GM18870 (cell line): Measurements from ENCODE around the gene ZNF175.

Source experiments
- ATAC-seq: cut with Tn5 transposase; IDR thresholded peaks from one replicate; pipeline ENCODE4 v1.9.1; 2021; ENCODE audit warnings: moderate library complexity; ENCODE audit not compliant: unreplicated experiment

Gene ZNF175

DNA sequence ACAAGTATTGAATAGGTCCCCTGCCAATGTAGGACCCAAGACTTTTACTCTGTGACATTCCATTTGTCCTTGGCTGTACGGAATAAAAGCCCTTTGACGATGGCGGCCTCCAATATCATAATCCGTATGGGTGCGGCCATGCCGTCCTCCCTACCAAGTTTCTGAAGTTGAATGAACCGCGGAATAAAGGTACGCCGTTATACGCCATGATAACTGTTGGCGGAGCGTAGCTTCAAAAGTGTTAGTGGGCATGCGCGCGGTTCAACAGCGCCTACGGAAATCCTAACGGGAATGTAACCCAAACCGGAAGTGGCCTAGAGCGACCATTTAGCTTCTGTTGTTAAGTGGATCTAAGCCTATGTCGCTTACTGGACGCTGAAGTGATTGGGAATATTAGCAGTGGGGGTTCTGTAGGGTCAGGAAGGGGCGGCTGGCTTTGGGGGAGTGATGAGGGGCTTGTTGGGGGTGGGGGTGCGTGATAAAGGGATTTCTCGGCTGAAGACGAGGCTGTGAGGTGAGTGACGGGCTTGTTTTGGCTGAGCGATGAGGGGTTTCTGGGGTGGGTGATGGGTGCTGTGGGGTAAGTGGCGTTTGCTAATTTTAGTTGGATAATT is at the start of gene ZNF175:
Gene ZNF175, plus strand, starts transcription at position 322 of the 614 bp plus-strand sequence. CDS start 2,047 bp downstream, outside the sequence.
- ATAC-seq = peak; percentile 88

DNA sequence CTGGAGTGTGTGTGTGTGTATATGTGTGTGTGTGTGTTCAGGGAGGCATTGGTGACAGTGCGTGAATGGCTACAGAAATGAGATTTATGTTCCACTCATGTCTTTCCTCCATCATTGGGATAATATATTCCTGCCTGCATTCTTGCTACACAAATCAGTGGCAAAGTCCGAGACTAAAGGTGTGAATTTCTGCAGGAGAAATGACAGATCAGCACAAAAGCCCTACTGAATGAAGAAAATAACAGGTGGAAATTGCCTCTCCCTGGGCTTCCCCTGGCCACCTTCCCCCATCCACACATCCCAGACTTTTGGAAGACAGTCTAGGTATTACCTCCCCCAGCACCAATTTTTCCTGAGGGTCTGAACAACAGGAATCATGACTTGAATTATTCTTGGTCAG is 49.7 kb upstream of the ZNF175 start:
- ATAC-seq = no peak

DNA sequence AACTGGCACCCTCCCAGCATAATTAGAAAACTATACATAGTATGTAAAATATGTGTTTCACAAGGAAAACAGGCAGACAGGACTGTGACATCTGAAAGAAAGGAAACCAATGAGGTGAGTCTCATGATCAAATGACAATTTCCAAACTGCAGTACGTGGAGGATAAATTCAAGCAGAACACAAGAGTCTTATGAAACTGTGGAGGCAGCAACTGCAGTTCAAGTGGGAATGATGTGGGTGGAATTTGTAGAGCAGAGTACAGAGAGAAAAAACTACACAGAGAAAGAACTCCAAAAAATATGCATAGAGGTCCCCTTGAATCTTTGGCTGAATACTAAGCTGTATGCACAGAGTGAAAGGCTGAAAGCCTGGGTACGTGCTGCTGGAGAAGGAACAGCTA is 49.3 kb upstream of the ZNF175 start:
- ATAC-seq = no peak

DNA sequence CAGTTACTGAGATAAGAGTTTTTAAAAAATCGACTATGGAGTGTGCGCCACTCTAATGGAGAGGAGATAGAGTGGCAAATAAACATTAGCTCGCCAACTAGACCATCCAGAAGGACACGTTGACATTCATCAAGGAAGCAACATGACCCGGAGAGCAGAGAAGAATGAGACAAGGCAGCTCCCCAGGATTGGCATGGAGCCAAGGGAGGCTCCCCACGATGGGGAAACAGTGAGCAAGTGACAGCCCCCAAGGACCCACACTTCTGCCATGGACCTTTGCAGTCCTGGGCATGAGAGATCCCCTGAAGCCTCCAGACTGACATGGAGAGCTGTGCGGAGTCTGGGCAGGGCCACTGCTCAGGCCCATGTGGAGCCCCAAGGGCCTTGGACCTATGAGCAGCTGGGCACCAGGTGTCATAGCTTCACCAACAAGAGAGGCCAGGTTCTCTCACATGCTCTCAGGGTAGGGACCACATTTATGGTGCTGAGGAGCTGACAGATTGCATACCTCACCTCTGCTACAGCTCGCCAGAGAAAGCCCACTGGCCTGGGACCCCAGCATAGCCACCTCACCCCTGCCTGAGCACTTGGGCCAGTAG is 46.3 kb upstream of the ZNF175 start:
- ATAC-seq = no peak

DNA sequence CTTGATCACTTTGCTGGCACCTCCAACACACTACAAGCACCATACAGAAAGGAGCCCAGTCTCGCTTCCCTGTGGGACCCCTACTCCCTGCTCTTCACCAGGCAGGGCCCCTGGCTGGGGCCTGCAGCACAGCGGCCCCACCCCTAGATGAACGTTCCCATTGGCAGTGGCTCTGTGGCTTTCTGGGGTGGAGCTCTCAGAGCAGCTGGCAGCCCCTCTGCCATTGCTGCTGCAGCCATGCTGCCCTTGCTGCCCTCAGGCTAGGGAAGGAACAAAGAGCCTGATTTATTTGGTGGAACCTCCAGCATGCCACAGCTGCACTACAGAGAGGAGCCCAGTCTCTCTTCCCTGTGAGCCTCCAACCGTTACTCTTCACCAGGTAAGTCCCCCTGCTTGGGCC is 45.4 kb upstream of the ZNF175 start:
- no peak for ATAC-seq

DNA sequence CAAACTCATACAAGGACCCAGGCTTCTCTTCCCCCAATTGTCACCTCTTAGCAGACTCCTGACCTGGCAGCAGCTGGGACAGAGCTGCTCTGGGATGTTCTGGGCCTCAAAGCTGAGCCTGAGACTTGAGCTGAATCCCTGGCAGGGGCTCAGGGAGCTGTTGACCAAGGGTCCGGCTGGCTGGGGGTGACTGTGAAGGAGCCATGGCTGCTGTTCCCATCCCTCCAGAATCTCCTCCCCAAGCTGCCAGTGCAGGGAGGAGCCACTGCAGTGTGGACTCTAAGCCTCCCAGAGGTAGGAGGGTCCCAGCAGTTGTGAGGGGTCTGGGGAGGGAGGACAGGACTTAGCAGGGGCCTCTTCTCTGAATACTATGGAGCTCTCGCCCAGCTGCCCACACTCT is 41.8 kb upstream of the ZNF175 start:
- no peak for ATAC-seq

DNA sequence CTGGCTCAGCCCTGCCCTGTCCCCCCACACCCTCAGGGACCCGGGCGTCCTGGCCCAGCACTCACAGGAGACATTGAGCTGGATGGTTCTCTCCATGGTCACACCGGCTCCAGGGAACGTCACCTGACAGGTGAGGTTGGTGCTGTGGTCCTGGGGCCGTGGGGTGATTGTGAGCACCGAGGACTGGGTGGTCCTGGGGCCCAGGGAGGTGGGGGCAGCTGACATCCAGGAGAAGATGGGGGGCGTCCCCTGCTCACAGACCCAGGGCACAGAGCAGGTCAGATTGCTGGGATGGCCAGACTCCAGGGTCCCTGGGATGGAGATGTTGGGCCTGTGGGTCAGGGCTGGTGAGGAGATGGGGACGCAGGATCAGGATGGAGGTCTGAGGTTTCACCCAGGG is 40.5 kb upstream of the ZNF175 start:
- no peak for ATAC-seq

DNA sequence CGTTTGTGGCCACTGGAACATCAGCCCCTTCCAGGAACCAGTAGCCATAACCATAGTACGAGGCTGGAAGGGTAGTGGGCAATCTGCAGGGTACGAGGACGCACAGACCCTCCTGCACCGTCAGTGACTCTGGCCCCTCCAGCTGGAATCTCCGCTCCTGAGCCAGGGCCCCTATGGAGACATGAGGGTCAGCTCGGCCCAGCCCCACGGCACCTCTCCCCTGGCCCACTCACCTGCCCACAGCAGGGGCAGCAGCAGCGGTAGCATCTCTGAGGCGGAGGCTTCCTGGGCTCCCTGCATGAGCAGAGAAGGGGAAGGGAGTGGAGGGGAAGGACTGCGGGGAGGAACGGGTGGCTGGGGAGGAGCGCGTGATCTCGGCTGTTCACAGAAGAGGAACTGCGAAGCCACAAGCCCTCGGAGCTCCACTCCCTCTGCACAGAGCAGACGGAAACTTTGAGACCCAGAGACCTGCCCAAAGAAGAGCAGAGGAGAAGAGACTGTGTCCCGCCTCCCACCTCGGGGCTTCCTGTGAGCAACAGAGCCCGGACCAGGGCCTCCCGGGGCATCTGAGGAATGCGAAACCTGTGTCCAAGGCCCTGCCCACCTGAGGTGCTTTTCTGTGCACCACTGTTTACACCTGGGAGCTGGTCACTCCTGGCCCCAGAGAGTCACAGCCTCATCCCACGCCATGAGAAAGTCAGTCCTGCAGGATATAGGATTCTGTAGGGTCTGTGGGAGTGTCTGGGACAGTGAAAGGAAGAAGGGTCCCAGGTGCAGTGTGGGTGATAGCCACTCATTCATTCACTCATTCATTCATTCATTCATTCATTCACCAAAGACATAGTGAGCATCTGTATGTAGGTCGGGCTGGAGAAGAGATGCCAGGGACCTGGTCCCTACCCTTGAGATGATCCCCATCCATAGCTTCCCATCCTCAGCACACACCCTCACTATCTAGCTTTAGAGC is 39.5 kb upstream of the ZNF175 start, which contains the start of gene SIGLEC6:
Gene SIGLEC6, minus strand, starts transcription at position 322 of the 967 bp plus-strand sequence. Its CDS starts 22 bp downstream, at position 300.
- ATAC-seq = no peak

DNA sequence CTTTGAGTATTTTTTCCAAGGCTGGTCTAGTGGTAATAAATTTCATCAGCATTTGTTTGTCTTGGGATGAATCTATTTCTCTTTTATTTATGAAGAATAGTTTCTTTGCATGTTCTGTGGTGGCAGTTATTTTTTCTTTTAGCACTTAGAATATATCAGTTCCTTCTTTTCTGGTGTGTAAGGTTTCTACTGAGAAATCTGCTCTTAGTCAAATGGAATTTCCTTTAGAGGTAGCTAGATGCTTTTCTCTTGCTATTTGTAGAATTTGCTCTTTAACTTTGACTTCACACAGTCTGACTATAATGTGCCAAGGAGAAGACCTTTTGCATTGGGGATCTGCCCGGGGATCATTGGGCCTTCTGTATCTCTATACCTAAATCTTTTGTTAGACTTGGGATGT is 35.5 kb upstream of the ZNF175 start:
- no peak for ATAC-seq

DNA sequence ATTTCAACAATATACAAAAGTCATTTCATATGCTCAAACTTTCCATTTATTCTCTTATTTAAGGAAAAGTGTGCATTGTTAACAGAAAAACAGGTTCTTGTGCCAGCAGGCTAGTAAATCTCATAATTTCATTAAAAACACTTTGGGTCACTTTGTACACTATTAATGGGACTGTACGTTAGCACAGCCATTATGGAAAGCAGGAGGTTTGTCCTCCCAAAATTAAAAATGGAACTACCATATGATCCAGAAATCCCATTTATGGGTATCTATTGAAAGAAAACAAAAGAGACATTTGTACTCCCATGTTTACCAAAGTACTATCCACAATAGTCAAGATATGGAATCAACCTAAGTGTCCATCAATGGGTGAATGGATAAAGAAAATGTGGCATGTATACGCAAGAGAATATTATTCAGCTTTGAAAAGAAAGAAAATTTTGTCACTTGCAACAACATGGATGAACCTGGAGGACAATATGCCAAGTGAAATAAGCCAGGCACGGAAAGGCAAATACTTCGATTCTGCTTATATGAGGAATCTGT is 31.2 kb upstream of the ZNF175 start:
- no peak for ATAC-seq

DNA sequence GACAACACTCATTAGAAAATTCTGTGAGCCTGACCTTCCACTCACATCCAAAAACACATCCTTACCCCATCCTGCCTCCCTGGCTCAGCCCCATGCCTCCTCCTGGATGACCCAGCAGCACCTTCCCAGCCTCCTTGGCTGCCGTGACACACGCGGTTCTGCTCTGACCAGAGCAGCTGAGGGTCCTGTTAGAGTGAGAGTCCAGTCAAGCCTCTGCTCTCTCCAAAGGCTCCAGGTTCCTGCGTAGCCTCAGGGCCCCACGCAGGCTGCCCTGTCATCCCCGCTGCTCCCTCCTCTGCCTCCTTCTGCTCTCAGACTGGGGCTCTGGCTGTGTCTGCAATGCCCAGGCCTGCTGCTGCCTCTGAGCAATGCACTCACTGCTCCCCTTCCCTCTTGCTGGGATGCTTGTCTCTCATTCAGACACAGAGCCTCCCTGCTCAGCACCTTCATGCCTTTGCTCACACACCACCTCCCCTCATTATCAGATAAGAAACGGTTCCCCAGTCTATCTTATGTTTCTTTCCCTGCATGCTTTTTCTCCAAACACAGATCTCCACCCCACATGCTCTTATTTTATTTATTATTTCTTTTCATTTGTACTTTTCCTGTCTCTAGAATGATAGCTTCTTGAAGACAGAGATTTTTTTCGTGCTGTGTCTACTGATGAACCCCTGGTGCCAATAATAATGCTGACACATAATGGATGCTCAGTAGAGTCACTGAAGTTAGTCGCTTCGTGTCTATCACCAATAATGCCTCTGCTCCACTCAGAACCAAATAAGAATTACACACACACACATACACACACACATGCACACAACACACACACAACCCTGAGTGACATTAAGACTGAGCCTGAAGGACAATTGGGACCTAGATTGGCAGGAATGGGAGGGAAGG is 29.4 kb upstream of the ZNF175 start:
- no peak for ATAC-seq

DNA sequence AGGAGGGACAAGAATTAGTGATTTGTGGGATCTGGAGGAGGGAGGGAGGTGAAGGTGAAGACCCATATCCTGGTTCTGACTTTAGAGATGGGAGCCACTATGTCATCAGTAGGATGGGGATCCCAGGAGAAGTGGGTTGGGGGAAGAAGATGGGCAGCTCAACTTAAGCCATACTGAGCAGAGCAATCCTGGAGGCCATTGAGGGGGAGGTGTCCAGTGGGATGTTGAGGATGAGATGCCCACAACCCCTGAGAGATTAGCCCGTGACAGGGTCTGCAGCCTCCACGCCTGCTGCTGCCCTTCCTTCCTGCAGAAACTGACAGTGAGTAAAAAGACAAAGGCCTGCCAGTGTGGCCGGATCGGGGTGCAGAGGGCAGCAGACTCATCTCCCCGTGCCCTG is 28.4 kb upstream of the ZNF175 start:
- ATAC-seq = no peak

DNA sequence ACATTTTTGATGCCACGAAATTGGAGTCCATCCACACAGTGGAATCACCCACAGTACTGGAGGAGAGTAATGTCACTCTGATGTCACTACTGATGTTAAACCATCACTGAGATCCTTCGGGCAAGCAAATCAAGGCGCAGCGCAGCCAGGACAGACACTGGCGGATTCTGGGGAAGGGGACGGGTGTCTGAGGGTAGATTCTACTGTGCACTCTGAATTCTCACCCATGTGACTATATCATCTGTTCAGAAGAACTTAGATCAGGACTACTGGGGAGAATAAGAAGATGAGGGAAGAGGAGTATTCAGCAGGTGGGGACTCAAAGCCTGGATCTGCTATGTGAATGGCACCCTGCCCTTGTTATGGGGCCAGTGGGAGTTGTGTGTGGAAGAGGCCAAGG is 27.0 kb upstream of the ZNF175 start:
- no peak for ATAC-seq

DNA sequence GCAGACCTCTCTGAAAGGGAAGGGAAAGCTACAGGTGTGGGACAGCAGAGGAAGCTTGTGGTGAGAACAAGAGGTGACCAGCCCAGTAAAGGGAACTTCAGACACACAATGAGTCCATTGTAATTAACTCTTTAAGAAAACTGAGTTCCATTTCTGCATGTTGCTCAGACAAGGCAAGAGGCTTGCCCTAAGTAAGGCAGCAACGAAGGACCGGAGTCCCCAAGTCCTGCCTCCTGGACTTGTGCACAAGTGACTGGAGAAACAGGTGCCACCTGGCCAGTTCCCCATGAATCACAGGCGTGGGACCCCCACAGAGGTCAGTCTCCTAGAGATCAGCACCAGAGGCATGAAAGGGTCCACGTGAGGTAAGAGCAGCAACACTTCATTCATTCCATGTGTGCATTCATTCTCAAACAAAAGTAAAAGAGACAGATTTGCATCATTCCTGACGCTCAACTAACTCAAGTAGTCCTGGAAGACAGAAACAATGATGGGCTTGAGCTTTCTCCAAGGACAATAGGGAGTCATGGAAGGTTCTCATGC is 24.9 kb upstream of the ZNF175 start:
- no peak for ATAC-seq

DNA sequence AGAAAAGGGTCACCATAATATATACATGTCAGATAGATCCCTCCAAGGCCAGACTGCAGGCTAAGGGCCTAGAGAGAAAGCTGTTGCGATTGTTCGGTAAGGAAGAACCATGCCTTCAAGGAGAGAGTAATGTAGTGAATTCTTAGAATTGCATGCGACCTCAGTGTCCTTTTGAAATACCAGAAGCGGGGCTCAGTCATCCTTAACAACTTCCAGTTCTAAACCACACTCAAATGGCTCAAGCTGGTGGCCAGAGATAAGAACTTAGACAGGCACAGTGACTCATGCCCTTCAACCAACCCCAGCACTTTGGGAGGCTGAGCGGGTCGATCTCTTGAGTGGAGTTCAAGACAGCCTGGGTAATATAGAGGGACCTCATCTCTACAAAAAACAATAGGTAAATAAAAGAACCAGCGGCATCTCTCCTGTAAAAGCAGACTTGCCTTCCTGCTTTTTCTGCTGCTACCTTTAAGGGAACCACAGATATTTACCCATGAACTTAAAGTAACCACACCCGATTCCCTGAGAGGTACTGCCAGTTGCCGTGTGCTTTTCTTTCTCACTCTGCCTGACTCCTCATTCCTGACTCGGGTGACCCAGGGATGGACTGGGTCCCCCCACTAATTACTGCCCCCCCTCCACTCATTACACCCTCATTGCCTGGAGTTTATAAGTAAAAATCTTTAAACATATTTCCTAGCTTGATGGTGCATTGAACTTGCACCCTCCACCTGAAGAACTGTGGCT is 24.3 kb upstream of the ZNF175 start:
- ATAC-seq = no peak

DNA sequence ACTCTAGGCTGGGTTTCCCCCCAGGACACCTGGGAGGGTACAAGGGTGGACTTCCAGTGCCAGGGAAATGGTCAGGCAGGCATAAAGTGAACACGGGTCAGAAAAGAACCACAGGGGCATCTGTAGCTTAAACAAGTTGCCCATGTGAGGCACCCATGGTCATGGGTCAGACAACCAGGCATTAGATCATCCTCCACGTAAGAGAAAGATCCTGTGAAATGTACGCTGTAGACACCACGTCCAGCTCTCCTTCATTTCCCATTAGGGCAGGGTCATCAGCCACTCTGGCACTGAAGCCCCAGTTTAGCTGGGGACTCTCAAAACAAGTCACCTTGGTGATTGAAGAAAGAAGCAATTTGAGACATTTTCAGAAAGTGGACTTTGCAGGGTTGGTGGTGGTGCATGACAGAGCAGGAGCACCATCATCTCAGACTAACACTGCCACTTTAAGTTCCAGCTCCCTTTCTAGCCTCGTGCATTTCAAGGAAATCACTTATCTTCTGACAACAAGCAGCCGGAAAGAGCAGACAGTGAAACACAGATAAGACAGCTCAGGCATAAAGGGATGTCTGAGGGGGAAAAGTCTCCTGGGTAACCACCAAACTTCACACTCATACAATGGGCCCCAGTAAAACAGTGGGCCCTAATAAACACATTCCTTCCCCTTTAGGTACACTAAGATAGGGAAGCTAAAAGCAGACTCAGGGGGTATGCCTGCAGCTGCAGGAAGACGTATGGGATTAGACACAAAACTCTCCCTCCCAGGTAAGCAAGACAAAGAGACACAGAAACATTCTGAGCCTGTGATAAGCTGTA is 23.5 kb upstream of the ZNF175 start:
- ATAC-seq = no peak

DNA sequence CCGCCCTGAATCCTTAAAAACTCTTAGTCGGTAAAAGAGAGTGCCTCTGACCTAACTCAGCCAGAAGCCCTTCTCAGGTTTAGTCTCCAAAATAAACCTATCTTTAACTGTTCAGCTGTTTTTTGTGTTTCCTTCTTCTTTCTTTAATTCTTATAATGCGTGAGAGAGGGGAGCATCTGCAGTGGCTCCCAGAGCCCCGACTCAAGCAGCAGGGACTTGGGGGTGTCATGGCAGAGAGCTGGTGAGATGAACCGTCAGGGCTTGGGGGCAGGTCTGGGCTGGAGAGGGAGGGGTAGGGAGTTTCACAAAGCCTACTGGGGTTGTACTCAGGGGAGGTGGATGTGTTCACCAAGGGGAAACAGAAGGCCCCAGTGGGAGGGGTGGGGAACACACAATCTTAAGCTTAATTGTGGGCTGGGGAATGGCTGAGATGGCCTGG is 22.9 kb upstream of the ZNF175 start:
- ATAC-seq = no peak

DNA sequence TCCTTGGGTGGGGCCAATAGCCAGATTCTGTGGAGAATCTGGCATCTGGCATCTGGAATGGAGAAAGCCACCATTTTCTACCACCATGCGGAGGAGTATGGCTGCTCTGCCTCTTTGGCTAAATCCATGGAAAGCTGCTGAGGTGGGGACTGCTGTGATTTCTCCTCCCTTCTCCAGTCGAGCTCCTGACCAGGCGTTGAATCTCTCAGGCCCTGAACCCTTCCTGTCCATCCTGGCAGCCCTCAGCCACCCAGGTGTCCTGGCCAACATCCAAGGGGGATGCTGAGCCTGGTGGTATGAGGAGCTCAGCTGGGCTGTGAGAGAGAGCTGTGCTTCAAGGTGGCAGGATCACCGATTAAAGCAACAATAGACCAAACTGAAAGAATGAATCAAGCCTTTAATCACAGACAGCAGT is 22.2 kb upstream of the ZNF175 start:
- no peak for ATAC-seq
